Measurements from ENCODE around the gene HEXIM2. TPM values are rescaled to one million over a fixed set of nuclear protein-coding genes. Genes with fewer than 3 reads are reported as not detected.

Gene HEXIM2
- total and polyA plus RNA-seq, 2 of the 13 experiments (the other 11 are each of a cell fraction or from before 2014, with no cell fraction given): 27.1 to 32.4 TPM

GRCh38 chr17:45148183-45149036 lies 13.3 kb upstream of the HEXIM2 start, which contains the start of gene HEXIM1 (continued):
- TF ChIP-seq ZBED4 (CRISPR knock-in tag; IDR thresholded peaks at IDR 0.05; ENCODE audit: borderline replicate concordance) (peak; percentile 72), HIVEP1 (CRISPR knock-in tag; IDR thresholded peaks at IDR 0.05) (no peak; the same call in 1 of the 2 replicates), ZNF274 (CRISPR knock-in tag; IDR thresholded peaks at IDR 0.05) (peak; percentile 90; the same call in 1 of the 2 replicates), ZNF562 (CRISPR knock-in tag; IDR thresholded peaks at IDR 0.05; ENCODE audit: borderline replicate concordance) (no peak), ZNF564 (CRISPR knock-in tag; IDR thresholded peaks at IDR 0.05) (peak; percentile 67; the same call in 1 of the 2 replicates), FOXO4 (CRISPR knock-in tag; conservative IDR thresholded peaks at IDR 0.05) (no peak), RAD21 (CRISPR knock-in tag; IDR thresholded peaks at IDR 0.05) (peak; percentile 84), YEATS4 (CRISPR knock-in tag; IDR thresholded peaks at IDR 0.05; ENCODE audit: borderline replicate concordance) (peak; percentile 6; the same call in 1 of the 2 replicates), ZNF414 (CRISPR knock-in tag; IDR thresholded peaks at IDR 0.05) (peak; percentile 26; the same call in 1 of the 2 replicates), DRAP1 (CRISPR knock-in tag; IDR thresholded peaks at IDR 0.05) (peak; percentile 99), ZNF839 (CRISPR knock-in tag; IDR thresholded peaks at IDR 0.05; ENCODE audit: borderline replicate concordance) (peak; percentile 61; the same call in 1 of the 2 replicates), ZBTB44 (CRISPR knock-in tag; IDR thresholded peaks at IDR 0.05) (peak; percentile 88), ZSCAN12 (CRISPR knock-in tag; IDR thresholded peaks at IDR 0.05) (0 out of 2 replicates have a peak, but pooled peaks have one; percentile 31), ZBTB38 (CRISPR knock-in tag; IDR thresholded peaks at IDR 0.05) (peak; percentile 86), FOXM1 (CRISPR knock-in tag; IDR thresholded peaks at IDR 0.05) (no peak), ZNF292 (CRISPR knock-in tag; IDR thresholded peaks at IDR 0.05; ENCODE audit: borderline replicate concordance, low read depth) (peak; percentile 33; the same call in 1 of the 2 replicates), ZFP36 (IDR thresholded peaks at IDR 0.05; ENCODE audit: borderline replicate concordance, low read depth, low read length, partially characterized antibody) (peak; percentile 23)
